PFSK-1 (cell line): Measurements from ENCODE around the gene NXN.

Source experiments
- FOXP2 ChIP-seq: optimal IDR thresholded peaks from 2 replicates; pipeline ENCODE3; 2011; ENCODE audit warnings: borderline replicate concordance, control low read depth, inconsistent platforms; ENCODE audit not compliant: insufficient read depth; ENCODE audit errors: extremely low read length, extremely low read depth
- POLR2AphosphoS5 ChIP-seq: IDR thresholded peaks from 2 replicates; pipeline ENCODE4 v1.6.1; 2012; ENCODE audit warnings: low read depth, mild to moderate bottlenecking, control low read depth, low read length, moderate library complexity
- REST ChIP-seq, 2 experiments: IDR thresholded peaks; 2 replicates each; pipeline versions ENCODE4 v1.6.1 to v1.8.0; 2011 to 2012; ENCODE audit warnings: low read depth in 2 of 2, low read length in 2 of 2, control low read depth in 1 of 2, inconsistent platforms in 1 of 2, mild to moderate bottlenecking in 1 of 2, moderate library complexity in 1 of 2; ENCODE audit not compliant: insufficient read depth in 1 of 2
- SIN3A ChIP-seq: IDR thresholded peaks from 2 replicates; pipeline ENCODE4 v1.6.1; 2012; ENCODE audit warnings: mild to moderate bottlenecking, low read length, moderate library complexity, borderline replicate concordance; ENCODE audit not compliant: insufficient read depth
- TAF1 ChIP-seq: IDR thresholded peaks from 2 replicates; pipeline ENCODE4 v1.6.1; 2012; ENCODE audit warnings: low read length, control low read depth, borderline replicate concordance; ENCODE audit not compliant: insufficient read depth

NXN gene

GRCh38 chr17:760371-760770, 219.2 kb downstream of the NXN start:
- TF ChIP-seq REST (IDR thresholded peaks at IDR 0.05; ENCODE audit: insufficient read depth in 1 of 2, low read depth in 2 of 2, low read length in 2 of 2) (no peak), SIN3A (no peak), POLR2AphosphoS5 (no peak), FOXP2 (no peak), TAF1 (no peak)

DNA sequence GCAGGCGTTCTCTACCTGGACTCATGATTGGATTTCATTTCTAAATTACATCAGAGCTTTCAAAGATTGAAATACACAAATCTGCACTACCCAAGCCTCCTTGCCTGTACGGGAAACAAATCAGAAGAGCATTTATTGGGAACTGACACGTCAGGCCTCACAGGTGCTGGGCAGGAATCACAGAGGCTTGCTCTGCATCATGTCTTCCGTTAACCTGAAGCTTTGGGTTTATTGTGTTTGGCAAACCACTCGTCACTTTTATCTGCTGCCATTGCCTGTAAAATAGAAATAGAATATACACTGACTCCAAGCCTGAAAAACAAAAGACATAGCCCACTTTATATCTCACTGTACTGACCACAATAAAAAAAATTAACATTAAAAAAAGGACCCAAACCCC, 219.6 kb downstream of the NXN start:
- TF ChIP-seq POLR2AphosphoS5 (no peak), TAF1 (no peak), FOXP2 (no peak), REST (IDR thresholded peaks at IDR 0.05; ENCODE audit: insufficient read depth in 1 of 2, low read depth in 2 of 2, low read length in 2 of 2) (no peak), SIN3A (no peak)

DNA sequence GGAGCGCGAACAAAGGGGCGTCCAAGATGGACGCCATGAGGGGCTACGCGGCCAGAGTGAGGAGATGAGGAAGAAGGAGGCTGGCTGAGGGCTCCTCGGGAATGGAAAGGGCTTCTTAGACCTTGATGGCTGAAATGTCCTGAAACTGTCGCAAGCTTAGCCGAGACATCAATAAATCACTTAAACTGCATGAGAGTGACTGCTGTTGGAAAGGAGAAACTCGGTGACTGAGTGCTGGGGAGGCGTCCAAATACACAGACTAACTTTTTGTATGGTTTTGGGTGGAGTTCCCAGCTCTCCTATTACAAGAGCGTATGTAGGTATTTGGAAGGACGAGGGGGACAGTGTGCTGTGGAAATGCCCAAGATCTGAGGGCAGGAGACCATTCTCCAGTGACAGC, 226.2 kb downstream of the NXN start:
- no peak for TF ChIP-seq REST (IDR thresholded peaks at IDR 0.05; ENCODE audit: insufficient read depth in 1 of 2, low read depth in 2 of 2, low read length in 2 of 2)
- TF ChIP-seq FOXP2: no peak
- no peak for TF ChIP-seq TAF1
- no peak for TF ChIP-seq SIN3A
- TF ChIP-seq POLR2AphosphoS5: no peak

DNA sequence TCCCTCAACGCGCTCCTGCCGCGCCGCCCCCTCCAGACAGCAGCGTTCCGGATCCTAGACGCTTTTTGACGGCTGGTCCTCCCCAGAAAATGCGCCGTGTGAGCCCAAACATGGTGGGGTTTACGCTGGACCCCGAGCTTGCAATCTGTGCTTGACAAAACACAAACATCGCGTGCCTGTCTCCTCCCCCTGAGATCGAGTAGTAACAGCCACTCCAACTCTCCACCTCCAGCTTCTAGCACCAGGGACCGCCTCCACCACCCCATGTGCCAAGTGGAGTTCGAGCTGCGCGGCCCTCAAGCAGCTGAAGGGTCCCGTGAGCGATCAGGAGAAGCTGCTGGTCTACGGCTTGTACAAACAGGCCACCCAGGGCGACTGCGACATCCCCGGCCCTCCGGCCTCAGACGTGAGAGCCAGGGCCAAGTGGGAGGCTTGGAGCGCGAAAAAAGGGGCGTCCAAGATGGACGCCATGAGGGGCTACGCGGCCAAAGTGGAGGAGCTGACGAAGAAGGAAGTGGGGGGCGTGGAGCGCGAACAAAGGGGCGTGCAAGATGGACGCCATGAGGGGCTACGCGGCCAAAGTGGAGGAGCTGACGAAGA, 226.9 kb downstream of the NXN start:
- TF ChIP-seq SIN3A (no peak), REST (IDR thresholded peaks at IDR 0.05; ENCODE audit: insufficient read depth in 1 of 2, low read depth in 2 of 2, low read length in 2 of 2) (no peak), POLR2AphosphoS5 (no peak), TAF1 (no peak), FOXP2 (no peak)
